GM19035 (cell line): ENCODE results near the gene TIGAR.

Source experiments
- ATAC-seq: cut with Tn5 transposase; IDR thresholded peaks from one replicate; pipeline ENCODE4 v1.9.1; 2021; ENCODE audit not compliant: unreplicated experiment

Gene TIGAR, protein sequence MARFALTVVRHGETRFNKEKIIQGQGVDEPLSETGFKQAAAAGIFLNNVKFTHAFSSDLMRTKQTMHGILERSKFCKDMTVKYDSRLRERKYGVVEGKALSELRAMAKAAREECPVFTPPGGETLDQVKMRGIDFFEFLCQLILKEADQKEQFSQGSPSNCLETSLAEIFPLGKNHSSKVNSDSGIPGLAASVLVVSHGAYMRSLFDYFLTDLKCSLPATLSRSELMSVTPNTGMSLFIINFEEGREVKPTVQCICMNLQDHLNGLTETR

GRCh38 chr12:4320853-4321701 is at the start of gene TIGAR:
TIGAR (plus strand) TSS chr12:4321213; CDS start chr12:4321272, 59 bp downstream.
- peak; percentile 98 for ATAC-seq

DNA sequence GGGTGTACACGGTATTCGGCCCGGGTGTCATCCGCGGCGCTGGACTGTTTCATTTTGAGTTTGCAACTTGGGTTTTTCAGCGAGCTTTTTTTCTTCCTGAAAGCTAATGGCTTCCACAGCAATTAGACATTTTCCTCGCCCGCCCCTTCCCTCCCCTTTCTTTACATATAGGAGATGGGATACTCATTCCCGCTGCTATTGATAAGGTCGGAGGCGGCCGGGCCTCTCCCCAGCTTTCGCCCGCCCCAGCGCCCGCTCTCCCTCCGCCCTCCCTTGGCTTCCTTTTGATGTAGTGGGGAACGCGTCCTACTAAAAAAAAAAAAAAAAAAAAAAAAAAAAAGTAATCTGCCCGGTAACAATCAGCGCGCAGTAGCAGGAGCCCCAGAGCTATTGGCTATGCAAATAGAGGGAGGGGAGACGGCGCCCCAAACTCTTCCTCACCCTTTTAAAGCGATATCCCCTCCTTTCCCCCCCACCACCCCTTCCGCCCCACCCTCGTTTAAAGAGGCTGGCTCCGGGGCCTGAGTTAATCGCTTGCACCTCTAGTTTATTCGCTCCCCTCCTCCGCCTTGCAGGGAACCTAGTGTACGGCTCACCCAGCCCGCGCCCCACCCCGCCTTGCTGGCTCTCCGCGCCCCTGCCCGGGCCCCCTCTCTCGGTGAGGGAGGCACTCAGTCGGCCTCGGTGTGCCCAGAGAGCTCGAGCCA is 49.1 kb upstream of the TIGAR start:
- peak; percentile 51 for ATAC-seq

DNA sequence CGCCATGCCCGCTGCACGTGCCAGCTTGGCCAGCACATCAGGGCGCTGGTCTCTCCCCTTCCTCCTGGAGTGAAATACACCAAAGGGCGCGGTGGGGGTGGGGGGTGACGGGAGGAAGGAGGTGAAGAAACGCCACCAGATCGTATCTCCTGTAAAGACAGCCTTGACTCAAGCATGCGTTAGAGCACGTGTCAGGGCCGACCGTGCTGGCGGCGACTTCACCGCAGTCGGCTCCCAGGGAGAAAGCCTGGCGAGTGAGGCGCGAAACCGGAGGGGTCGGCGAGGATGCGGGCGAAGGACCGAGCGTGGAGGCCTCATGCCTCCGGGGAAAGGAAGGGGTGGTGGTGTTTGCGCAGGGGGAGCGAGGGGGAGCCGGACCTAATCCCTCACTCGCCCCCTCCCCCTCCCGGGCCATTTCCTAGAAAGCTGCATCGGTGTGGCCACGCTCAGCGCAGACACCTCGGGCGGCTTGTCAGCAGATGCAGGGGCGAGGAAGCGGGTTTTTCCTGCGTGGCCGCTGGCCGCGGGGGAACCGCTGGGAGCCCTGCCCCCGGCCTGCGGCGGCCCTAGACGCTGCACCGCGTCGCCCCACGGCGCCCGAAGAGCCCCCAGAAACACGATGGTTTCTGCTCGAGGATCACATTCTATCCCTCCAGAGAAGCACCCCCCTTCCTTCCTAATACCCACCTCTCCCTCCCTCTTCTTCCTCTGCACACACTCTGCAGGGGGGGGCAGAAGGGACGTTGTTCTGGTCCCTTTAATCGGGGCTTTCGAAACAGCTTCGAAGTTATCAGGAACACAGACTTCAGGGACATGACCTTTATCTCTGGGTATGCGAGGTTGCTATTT is 48.4 kb upstream of the TIGAR start:
- ATAC-seq: peak; percentile 10

DNA sequence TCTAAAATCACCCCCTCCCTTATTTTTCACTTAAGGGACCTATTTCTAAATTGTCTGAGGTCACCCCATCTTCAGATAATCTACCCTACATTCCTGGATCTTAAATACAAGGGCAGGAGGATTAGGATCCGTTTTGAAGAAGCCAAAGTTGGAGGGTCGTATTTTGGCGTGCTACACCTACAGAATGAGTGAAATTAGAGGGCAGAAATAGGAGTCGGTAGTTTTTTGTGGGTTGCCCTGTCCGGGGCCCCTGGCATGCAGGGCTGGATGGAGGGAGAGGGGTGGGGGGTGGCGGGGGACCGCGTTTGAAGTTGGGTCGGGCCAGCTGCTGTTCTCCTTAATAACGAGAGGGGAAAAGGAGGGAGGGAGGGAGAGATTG is 47.8 kb upstream of the TIGAR start:
- ATAC-seq: no peak

GRCh38 chr12:4273652-4274395 is 47.2 kb upstream of the TIGAR start, which contains the start of gene CCND2:
CCND2 (plus strand) TSS chr12:4273762; CDS start chr12:4274041, 279 bp downstream.
- no peak for ATAC-seq

GRCh38 chr12:4274396-4275015 is 46.5 kb upstream of the TIGAR start:
- no peak for ATAC-seq

DNA sequence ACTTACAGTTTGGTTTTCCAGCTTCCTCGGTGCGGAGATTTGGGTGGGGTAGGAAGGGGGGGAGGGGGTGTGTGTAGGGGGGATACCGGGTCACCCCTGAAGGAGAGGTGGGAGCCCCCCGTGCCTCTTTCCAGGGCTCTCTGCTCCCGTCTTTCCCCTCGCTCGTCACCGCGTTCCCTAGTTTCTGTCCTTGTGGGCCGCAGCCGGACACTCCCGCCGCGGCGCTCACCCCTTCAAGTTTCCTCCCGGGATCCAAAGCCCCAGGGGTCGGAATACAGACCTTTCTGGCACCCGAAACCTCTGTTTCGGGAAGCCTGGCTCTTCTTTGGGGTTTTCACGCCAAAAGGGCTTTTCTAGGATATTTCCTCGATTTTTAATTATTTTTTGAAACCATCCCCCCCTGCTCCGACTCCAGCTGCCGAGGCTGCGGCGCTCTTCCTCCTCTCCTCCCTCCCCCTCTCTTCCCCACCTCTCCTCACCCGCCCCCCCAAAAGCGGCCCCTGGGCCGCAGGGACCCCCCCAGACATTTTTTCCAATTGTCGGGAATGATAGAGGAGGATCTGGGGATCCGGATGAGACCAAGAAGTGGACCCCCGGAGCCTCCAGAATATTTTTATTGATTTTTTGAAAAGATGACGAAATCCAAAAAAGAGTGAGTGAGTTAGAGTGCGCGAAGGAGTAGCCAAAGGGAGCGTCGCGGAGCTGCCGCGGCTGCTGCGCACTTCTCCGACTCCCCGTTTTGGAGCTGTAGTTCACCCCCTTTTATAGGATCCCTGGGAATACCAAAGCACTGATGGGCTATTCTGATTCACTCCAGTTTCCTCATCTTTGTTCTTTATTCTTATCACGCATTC is 45.8 kb upstream of the TIGAR start:
- ATAC-seq: no peak

DNA sequence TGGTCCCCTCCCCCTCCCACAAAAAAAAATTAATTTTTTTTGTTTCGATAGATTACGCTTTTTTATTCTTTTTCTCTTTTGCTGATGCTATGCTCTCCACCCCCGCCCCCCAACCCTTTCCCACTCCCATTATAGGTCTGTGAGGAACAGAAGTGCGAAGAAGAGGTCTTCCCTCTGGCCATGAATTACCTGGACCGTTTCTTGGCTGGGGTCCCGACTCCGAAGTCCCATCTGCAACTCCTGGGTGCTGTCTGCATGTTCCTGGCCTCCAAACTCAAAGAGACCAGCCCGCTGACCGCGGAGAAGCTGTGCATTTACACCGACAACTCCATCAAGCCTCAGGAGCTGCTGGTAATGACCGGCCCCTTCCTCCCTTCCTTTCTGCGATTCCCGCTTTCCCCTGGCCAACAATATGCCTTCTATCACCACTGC is 45.1 kb upstream of the TIGAR start:
- no peak for ATAC-seq

DNA sequence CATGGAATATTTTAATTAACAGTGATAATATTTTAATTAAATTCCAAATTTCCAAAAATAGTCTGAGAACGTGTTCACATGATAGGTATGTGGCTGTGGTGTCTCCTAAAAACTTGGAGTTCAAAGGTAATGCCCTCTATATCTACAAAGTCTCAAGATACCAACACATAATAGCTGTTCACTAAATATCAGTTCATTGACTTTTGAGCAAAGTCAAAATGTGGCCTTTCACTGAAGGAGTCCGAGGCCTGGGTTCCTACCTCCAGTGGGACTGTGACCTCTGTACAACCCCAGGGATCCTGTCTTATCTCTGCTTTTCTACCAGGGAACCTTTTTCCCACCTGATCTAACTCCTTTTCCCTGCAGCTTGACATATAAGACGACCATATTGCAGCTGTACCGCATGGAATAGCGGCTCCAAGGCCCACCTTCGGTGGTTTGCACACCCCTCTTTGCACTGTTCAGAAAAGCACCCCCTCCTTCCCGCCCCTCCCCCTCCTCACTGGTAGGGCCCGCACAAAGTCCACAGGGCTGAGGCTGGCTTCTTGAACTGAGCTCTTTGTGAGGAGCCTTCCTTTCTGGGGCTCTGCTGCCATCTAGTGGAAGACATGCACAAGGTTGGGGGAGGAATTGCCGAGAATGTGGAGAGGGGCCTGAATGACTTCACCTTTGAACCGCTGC is 44.3 kb upstream of the TIGAR start:
- no peak for ATAC-seq

GRCh38 chr12:4277205-4277543 is 43.8 kb upstream of the TIGAR start:
- ATAC-seq: no peak

GRCh38 chr12:4277857-4278256 is 43.2 kb upstream of the TIGAR start:
- ATAC-seq: no peak

- ATAC-seq: no peak
Measured at GRCh38 chr12:4278329-4279197, 42.5 kb upstream of the TIGAR start.

DNA sequence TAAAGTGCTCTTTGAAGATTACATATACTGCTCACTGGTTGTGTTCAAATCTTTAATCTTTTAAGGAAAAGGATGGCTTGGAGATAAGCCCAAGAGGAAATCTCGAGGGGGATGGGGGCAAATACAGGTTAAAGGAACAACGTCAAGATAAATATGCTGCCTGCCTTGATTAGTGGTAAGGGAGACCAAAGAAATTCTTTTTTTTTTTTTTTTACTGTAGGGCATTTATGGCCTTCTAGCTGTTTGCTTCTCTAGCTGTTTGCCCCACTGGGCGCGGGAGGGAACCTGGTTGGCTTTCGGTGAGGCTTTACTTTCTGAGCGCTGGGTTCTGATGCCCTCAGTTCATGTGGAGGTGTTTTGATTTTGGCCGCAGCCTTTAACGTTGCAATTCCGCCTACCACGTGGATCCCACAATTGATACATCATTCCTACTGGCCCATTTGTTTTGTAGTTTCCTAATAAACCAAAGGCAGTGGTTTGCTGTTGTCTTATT is 41.8 kb upstream of the TIGAR start:
- ATAC-seq: no peak

- no peak for ATAC-seq
Measured at GRCh38 chr12:4280351-4281163, 40.5 kb upstream of the TIGAR start.

- ATAC-seq: no peak
Measured at GRCh38 chr12:4281173-4281654, 39.8 kb upstream of the TIGAR start.
